H1 (cell line): ENCODE results near the gene CELA2A. TPM values are rescaled to one million over a fixed set of nuclear protein-coding genes. Genes with fewer than 3 reads are reported as not detected.

Experiments used
- CTCF ChIA-PET: fragments of 300-600 bp; sonication (Branson Sonifier 250); formaldehyde crosslinking; loops from one replicate; lab custom pipeline; 2021; ENCODE audit not compliant: partially characterized antibody; lab: Charles Lee
- POLR2A ChIA-PET: fragments of 300-600 bp; sonication (Branson Sonifier 250); formaldehyde crosslinking; loops from one replicate; lab custom pipeline; 2021; ENCODE audit warnings: inconsistent platforms; ENCODE audit not compliant: partially characterized antibody; lab: Charles Lee
- DNase-seq, 2 experiments: peaks; one replicate each; pipeline versions ENCODE4 v3.0.0 to v3.0.0-alpha.2; 2010 to 2022; ENCODE audit warnings: low spot score in 2 of 2, low read depth in 1 of 2, mixed read lengths in 1 of 2
- FAIRE-seq: peaks from 2 replicates; lab custom pipeline; 2011; peaks lifted over from hg19 to GRCh38; lab: Jason Lieb, UNC
- H2AFZ ChIP-seq: 2 replicates; pipeline ENCODE4 v1.8.1; 2012; ENCODE audit warnings: low read length, inconsistent platforms
- H2AK5ac ChIP-seq: 2 replicates; pipeline ENCODE4 v1.6.1; 2013; ENCODE audit warnings: low read depth, low read length
- H2BK120ac ChIP-seq: replicated peaks from 2 replicates; pipeline ENCODE3; 2013; ENCODE audit warnings: low read depth, low read length, inconsistent platforms
- H2BK12ac ChIP-seq: 2 replicates; pipeline ENCODE4 v1.6.1; 2013; ENCODE audit warnings: low read depth, low read length
- H2BK15ac ChIP-seq: 2 replicates; pipeline ENCODE4 v1.6.1; 2013; ENCODE audit warnings: low read length
- H2BK20ac ChIP-seq: 2 replicates; pipeline ENCODE4 v1.6.1; 2013; ENCODE audit warnings: low read length
- H2BK5ac ChIP-seq: 2 replicates; pipeline ENCODE4 v1.6.1; 2013; ENCODE audit warnings: low read depth, low read length
- H3K14ac ChIP-seq: 2 replicates; pipeline ENCODE4 v1.6.1; 2013; ENCODE audit warnings: inconsistent platforms; ENCODE audit not compliant: insufficient read length
- H3K18ac ChIP-seq: 2 replicates; pipeline ENCODE4 v1.6.1; 2013; ENCODE audit warnings: low read length; ENCODE audit errors: extremely low read depth
- H3K23ac ChIP-seq: 2 replicates; pipeline ENCODE4 v1.6.1; 2013; ENCODE audit warnings: inconsistent platforms; ENCODE audit not compliant: insufficient read length
- H3K23me2 ChIP-seq: 2 replicates; pipeline ENCODE4 v1.6.1; 2013; ENCODE audit warnings: low read depth, low read length
- H3K27ac ChIP-seq: 2 replicates; pipeline ENCODE4 v1.6.1; 2011; ENCODE audit warnings: low read depth, low read length, inconsistent platforms
- H3K27me3 ChIP-seq, 4 experiments: replicated peaks in 1 of 4; 1 replicate in 1 of 4; 2 replicates in 3 of 4; pipeline versions ENCODE4 v1.6.1 to v1.8.1; 2011 to 2013; ENCODE audit warnings: low read length in 3 of 4, mild to moderate bottlenecking in 3 of 4, inconsistent platforms in 2 of 4, mixed read lengths in 2 of 4, moderate library complexity in 1 of 4; ENCODE audit not compliant: control insufficient read depth in 3 of 4, insufficient read depth in 3 of 4; ENCODE audit errors: extremely low read depth in 1 of 4
- H3K36me3 ChIP-seq, 4 experiments: 2 replicates each; pipeline versions ENCODE4 v1.6.1 to v1.8.1; 2011 to 2013; ENCODE audit warnings: mild to moderate bottlenecking in 4 of 4, low read length in 3 of 4, moderate library complexity in 2 of 4, control low read depth in 1 of 4, inconsistent platforms in 1 of 4; ENCODE audit not compliant: insufficient read depth in 4 of 4, control insufficient read depth in 2 of 4
- H3K4ac ChIP-seq: replicated peaks from 2 replicates; pipeline ENCODE3; 2013; ENCODE audit warnings: low read length, low read depth, mixed read lengths, inconsistent platforms; ENCODE audit not compliant: insufficient read length
- H3K4me1 ChIP-seq, 4 experiments: replicated peaks in 1 of 4; 1 replicate in 1 of 4; 2 replicates in 3 of 4; pipeline versions ENCODE4 v1.6.1 to v1.8.1; 2011 to 2013; ENCODE audit warnings: low read length in 3 of 4, inconsistent platforms in 2 of 4, mixed read lengths in 1 of 4; ENCODE audit not compliant: insufficient read depth in 4 of 4, control insufficient read depth in 3 of 4
- H3K4me2 ChIP-seq, 2 experiments: 2 replicates each; pipeline versions ENCODE4 v1.6.1 to v1.8.1; 2011 to 2013; ENCODE audit warnings: low read depth in 2 of 2, low read length in 2 of 2, control low read depth in 1 of 2, inconsistent platforms in 1 of 2, mild to moderate bottlenecking in 1 of 2; ENCODE audit not compliant: insufficient read depth in 1 of 2
- H3K4me3 ChIP-seq, 4 experiments: fragments of 200-600, 300-600 bp in 1 of 4; sonication (generic), shearing (Covaris generic), sonication (Bioruptor Twin) in 1 of 4; 2 replicates each; pipeline versions ENCODE4 v1.5.1 to v1.8.1; 2011 to 2016; ENCODE audit warnings: low read length in 4 of 4, low read depth in 3 of 4, control low read depth in 2 of 4, inconsistent platforms in 2 of 4, mild to moderate bottlenecking in 2 of 4, mixed read lengths in 1 of 4, moderate library complexity in 1 of 4; ENCODE audit not compliant: insufficient read depth in 2 of 4; ENCODE audit errors: extremely low read depth in 1 of 4
- H3K56ac ChIP-seq: replicated peaks from 2 replicates; pipeline ENCODE3; 2013; ENCODE audit warnings: low read depth, mild to moderate bottlenecking, mixed read lengths, low read length, inconsistent platforms; ENCODE audit not compliant: insufficient read length
- H3K79me1 ChIP-seq: 2 replicates; pipeline ENCODE4 v1.6.1; 2013; ENCODE audit warnings: low read depth, low read length, control low read depth
- H3K79me2 ChIP-seq, 2 experiments: 2 replicates each; pipeline versions ENCODE4 v1.6.1 to v1.8.1; 2012 to 2013; ENCODE audit warnings: low read length in 2 of 2, mild to moderate bottlenecking in 2 of 2, inconsistent platforms in 1 of 2; ENCODE audit not compliant: insufficient read depth in 2 of 2, control insufficient read depth in 1 of 2
- H3K9ac ChIP-seq, 4 experiments: replicated peaks in 1 of 4; 1 replicate in 1 of 4; 2 replicates in 3 of 4; pipeline versions ENCODE4 v1.6.1 to v1.8.1; 2011 to 2013; ENCODE audit warnings: low read depth in 3 of 4, low read length in 3 of 4, control low read depth in 2 of 4, mild to moderate bottlenecking in 2 of 4, moderate library complexity in 2 of 4, inconsistent platforms in 1 of 4; ENCODE audit errors: extremely low read depth in 1 of 4
- H3K9me3 ChIP-seq, 2 experiments: 2 replicates each; pipeline versions ENCODE4 v1.6.1 to v1.8.1; 2012 to 2013; ENCODE audit warnings: mild to moderate bottlenecking in 2 of 2, moderate library complexity in 2 of 2, control low read depth in 1 of 2, inconsistent platforms in 1 of 2, low read depth in 1 of 2, low read length in 1 of 2, mixed read lengths in 1 of 2; ENCODE audit not compliant: insufficient read depth in 2 of 2
- H4K20me1 ChIP-seq, 2 experiments: replicated peaks in 1 of 2; 2 replicates each; pipeline versions ENCODE3 to v1.8.1; 2011 to 2013; ENCODE audit warnings: inconsistent platforms in 2 of 2, low read length in 2 of 2, mild to moderate bottlenecking in 1 of 2; ENCODE audit not compliant: insufficient read depth in 2 of 2, control insufficient read depth in 1 of 2
- H4K5ac ChIP-seq: 2 replicates; pipeline ENCODE4 v1.6.1; 2013; ENCODE audit warnings: low read length, low read depth, mixed read lengths, inconsistent platforms; ENCODE audit not compliant: insufficient read length
- H4K8ac ChIP-seq: 2 replicates; pipeline ENCODE4 v1.8.0; 2013; ENCODE audit warnings: mild to moderate bottlenecking, moderate library complexity, low read length, inconsistent platforms; ENCODE audit not compliant: insufficient read depth; ENCODE audit errors: extremely low read depth
- H4K91ac ChIP-seq: replicated peaks from 2 replicates; pipeline ENCODE3; 2013; ENCODE audit warnings: low read length, mixed read lengths, inconsistent platforms; ENCODE audit not compliant: insufficient read length
- ATF3 ChIP-seq: IDR thresholded peaks from 2 replicates; pipeline ENCODE4 v1.6.1; 2011; ENCODE audit warnings: low read depth, mild to moderate bottlenecking, low read length; ENCODE audit not compliant: insufficient read depth
- BRCA1 ChIP-seq: IDR thresholded peaks from 2 replicates; pipeline ENCODE4 v1.6.1; 2012; ENCODE audit warnings: low read depth, low read length, improper control_type of control experiment
- CBX8 ChIP-seq: fragments of 300-800, 300-1000 bp; sonication (generic); IDR thresholded peaks from 2 replicates; pipeline ENCODE4 v1.7.1; 2016; ENCODE audit warnings: low read depth, low read length, borderline replicate concordance
- CHD2 ChIP-seq: IDR thresholded peaks from 2 replicates; pipeline ENCODE4 v1.6.1; 2012; ENCODE audit warnings: low read length, improper control_type of control experiment
- E2F6 ChIP-seq: IDR thresholded peaks from 2 replicates; pipeline ENCODE4 v1.6.1; 2012; ENCODE audit warnings: inconsistent platforms
- RNF2 ChIP-seq: fragments of 200-900, 300-1000 bp; sonication (generic); IDR thresholded peaks from 2 replicates; pipeline ENCODE4 v1.7.1; 2016; ENCODE audit warnings: borderline replicate concordance, low read depth, mild to moderate bottlenecking, antibody characterized with exemption, low read length; ENCODE audit not compliant: poor library complexity, severe bottlenecking; ENCODE audit errors: missing control alignments
- SIRT6 ChIP-seq: IDR thresholded peaks from one replicate; pipeline ENCODE4 v1.7.1; 2012; ENCODE audit warnings: low read length, inconsistent platforms
- ZNF274 ChIP-seq: IDR thresholded peaks from 2 replicates; pipeline ENCODE4 v1.7.0; 2012; ENCODE audit warnings: low read length, borderline replicate concordance; ENCODE audit errors: extremely low read depth
- WGBS, 2 experiments: shearing (Covaris generic) in 1 of 2; methylation state at CpG; one replicate each; pipeline versions ENCODE4 v1.1.6 to v1.1.7; 2013 to 2015; ENCODE audit warnings: low lambda C conversion rate in 2 of 2, mixed read lengths in 2 of 2, inconsistent platforms in 1 of 2, low coverage in 1 of 2, missing lambda C conversion rate in 1 of 2; ENCODE audit not compliant: insufficient replicate concordance in 2 of 2, insufficient coverage in 1 of 2, insufficient read length in 1 of 2; ENCODE audit errors: extremely low coverage in 1 of 2, missing lambda C conversion rate in 1 of 2; 5-methylcytosine and 5-hydroxymethylcytosine counted together
- polyA plus RNA-seq, 7 experiments: library from polyadenylated mRNA; depleted of rRNA in 3 of 7; stranded (reverse) in 5 of 7; unstranded in 2 of 7; fragments of >200 nt in 5 of 7; fragments of 200-250 nt in 2 of 7; gene quantifications; 1 replicate in 5 of 7; 2 replicates in 1 of 7; 4 replicates in 1 of 7; pipeline versions ENCODE4 v1.2.1 to v1.2.3, GENCODE V29; 2011 to 2013; ENCODE audit warnings: missing spikeins in 2 of 7, mixed read lengths in 2 of 7
- total RNA-seq: library from RNA; stranded (reverse); fragmentation: NEBNext Ultra II Directional; extraction: Animal tissue kit (Norgen Biotek cat#: 25700); gene quantifications from 2 replicates; pipeline ENCODE4 v1.2.1, GENCODE V29; 2021

CELA2A gene
- total and polyA plus RNA-seq, 2 of the 8 experiments (the other 6 are each of a cell fraction or from before 2014, with no cell fraction given) = not detected

GRCh38 chr1:15475752-15476314 lies 19.3 kb downstream of the CELA2A start, which contains the start of gene CELA2B:
Gene CELA2B (plus strand): TSS chr1:15476104. CDS start chr1:15476126, 22 bp downstream.
- Histone ChIP-seq H3K14ac (no peak within 1 kb of the TSS), H2AK5ac (no peak within 1 kb of the TSS)
- no peak for FAIRE-seq

More at GRCh38 chr1:15475752-15476314, 19.3 kb downstream of the CELA2A start, which contains the start of gene CELA2B:
- ChIA-PET POLR2A (no interaction called here), CTCF (no interaction called here)
- H2BK120ac ChIP-seq = no peak within 1 kb of the TSS
- no peak within 1 kb of the TSS for H4K91ac ChIP-seq
- H2AFZ ChIP-seq = no peak within 1 kb of the TSS
- H3K27me3 ChIP-seq = no peaks in the 10 kb centered on the region
- no peak within 1 kb of the TSS for H2BK15ac ChIP-seq
- H3K56ac ChIP-seq = no peak within 1 kb of the TSS
- no peaks in the 10 kb centered on the region for H3K36me3 ChIP-seq
- no peak within 1 kb of the TSS for H3K23ac ChIP-seq
- H3K4me3 ChIP-seq = no peak within 1 kb of the TSS
- H3K27ac ChIP-seq = no peak within 1 kb of the TSS
- H4K8ac ChIP-seq = no peak within 1 kb of the TSS
- no peaks in the 10 kb centered on the region for H3K23me2 ChIP-seq
- no peak within 1 kb of the TSS for H2BK12ac ChIP-seq
- H4K20me1 ChIP-seq = peaks cover 0 to 3% of the 10 kb centered on the region in 2 experiments
- H3K79me1 ChIP-seq = no peaks in the 10 kb centered on the region
- no peak within 1 kb of the TSS for H3K18ac ChIP-seq
- no peak within 1 kb of the TSS for H2BK5ac ChIP-seq
- H3K9ac ChIP-seq = no peak within 1 kb of the TSS
- H2BK20ac ChIP-seq = no peak within 1 kb of the TSS
- no peak within 1 kb of the TSS for H3K4ac ChIP-seq
- DNase-seq = no peak
- TF ChIP-seq CHD2 (no peak), ZNF274 (no peak), ATF3 (no peak), RNF2 (no peak), E2F6 (no peak), CBX8 (no peak), BRCA1 (no peak), SIRT6 (no peak)
- no peaks in the 10 kb centered on the region for H3K9me3 ChIP-seq
- no peaks in the 10 kb centered on the region for H3K79me2 ChIP-seq
- 84% methylated on average over 5 of the region's 5 CpGs; no CpG with 5 or more reads in 1 of the 2 experiments for WGBS, 2 experiments
- no peaks in the 10 kb centered on the region; a peak in 1 of 7 replicates for H3K4me1 ChIP-seq
- no peak within 1 kb of the TSS for H4K5ac ChIP-seq
- H3K4me2 ChIP-seq = no peak within 1 kb of the TSS
